Smooth muscle cell of the umbilical artery (primary cell): ENCODE data around the gene SRSF2. TPM values are rescaled to one million over a fixed set of nuclear protein-coding genes. Genes with fewer than 3 reads are reported as not detected.

Experiments
- total RNA-seq: library from RNA; depleted of rRNA; stranded (reverse); fragments of >200 nt; gene quantifications from 2 replicates; pipeline ENCODE4 v1.2.3, GENCODE V29; 2014

Gene SRSF2, protein sequence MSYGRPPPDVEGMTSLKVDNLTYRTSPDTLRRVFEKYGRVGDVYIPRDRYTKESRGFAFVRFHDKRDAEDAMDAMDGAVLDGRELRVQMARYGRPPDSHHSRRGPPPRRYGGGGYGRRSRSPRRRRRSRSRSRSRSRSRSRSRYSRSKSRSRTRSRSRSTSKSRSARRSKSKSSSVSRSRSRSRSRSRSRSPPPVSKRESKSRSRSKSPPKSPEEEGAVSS
- total RNA-seq, result 75.4 and 207 TPM in 2 replicates

GRCh38 chr17:76737082-76737675 is at the start of gene SRSF2:
SRSF2 (minus strand) TSS chr17:76737331; CDS start chr17:76737160, 171 bp downstream.

DNA sequence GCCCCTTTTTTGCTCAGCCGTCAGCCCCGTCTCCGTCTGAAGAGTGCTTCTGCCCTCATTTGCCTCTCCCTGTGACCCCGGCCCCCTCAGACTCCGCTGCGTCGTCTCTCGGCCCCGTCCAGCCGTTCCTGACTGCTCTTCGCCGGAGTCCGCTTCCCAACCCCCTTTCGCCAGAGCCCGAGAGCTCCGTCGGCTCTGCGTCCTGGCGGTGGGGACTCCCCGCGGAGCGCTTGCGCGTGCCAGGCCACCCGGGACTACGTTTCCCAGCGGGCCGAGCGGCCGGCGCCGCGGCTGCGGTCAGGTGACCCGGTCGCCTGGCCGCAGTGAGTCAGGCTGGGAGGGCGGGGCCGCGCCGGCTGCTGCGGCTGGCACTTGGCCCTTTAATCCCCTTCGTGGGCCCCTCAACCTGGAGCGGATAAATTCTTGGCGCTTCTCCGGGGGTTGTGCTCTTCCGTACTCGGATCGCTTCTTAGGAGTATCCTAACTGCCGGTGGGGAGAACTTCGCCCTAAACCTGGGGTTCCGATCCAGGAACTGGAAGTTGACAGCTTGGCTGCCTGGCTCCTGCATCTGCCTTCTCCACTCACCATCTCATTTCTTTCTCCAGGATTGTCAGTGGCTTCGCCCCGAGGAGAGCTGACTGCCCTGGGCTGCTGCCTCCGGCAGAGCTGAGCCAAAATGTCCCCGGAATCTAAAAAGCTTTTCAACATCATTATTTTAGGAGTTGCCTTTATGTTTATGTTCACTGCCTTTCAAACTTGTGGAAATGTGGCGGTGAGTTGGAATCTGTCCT is 741 bp upstream of the SRSF2 start, which contains the start of gene MFSD11:
TSS of gene MFSD11 (plus strand) at position 444 of the 792 bp plus-strand sequence. CDS start at position 678, 234 bp downstream.

GRCh38 chr17:76726776-76727718 is 10.1 kb downstream of the SRSF2 start, which contains the start of gene METTL23:
METTL23 (plus strand) TSS chr17:76726839; CDS start chr17:76729711, 2,872 bp downstream.

GRCh38 chr17:76726231-76726775 is 10.8 kb downstream of the SRSF2 start, which contains the start of gene JMJD6:
JMJD6 (minus strand) TSS chr17:76726606; CDS start chr17:76726475, 131 bp downstream.

DNA sequence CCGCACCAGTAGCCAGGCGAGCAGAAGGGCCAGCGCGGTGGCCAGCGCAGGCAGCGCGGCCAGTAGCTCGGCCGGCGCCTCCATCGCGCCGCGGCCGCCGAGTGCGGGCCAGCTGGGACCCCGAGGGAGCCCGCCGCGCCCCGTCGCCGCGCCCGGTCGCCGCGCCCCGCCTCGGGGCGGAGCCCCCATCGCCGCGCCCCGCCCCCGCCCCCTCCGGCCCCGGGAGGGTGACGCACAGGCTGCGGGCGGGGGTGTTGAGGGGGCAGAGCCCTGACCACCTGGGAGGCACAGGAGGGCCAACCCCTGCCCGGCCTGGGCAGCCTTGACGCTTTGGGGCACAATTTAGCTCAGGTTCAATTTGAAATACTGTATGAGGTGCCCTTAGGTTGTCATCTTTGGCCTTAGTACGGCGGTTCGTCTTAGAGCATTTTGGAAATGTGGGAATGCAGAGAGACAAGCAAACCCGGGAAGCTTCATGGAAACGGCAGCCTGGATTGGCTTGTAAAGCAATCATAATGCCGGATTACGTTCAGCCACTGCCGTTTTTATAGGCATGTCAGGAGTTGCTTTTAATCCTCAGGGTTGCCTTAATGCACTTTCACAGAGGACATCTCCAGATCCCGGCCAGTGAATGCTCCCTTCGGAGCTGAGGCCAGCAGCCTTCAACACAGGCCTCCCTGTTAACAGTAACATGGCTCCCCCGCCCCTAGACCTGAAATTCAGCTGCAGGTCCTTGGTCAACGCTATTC is 26.1 kb downstream of the SRSF2 start, which contains the start of gene MXRA7:
TSS of gene MXRA7 (minus strand) at position 103 of the 749 bp plus-strand sequence. CDS start at position 84, 19 bp downstream.

Other genes starting within 250 kb of the SRSF2 start
- gene RHBDF2, start 235.9 kb downstream of the SRSF2 start, total RNA-seq, result 9.5 and 33.7 TPM in 2 replicates
- gene CYGB, start 199.6 kb downstream of the SRSF2 start, total RNA-seq, result 5.9 and 7.1 TPM in 2 replicates
- gene PRCD, start 197.3 kb downstream of the SRSF2 start, total RNA-seq, result 1.2 and 1.5 TPM in 2 replicates
- 0.55 TPM in 1 of 2 replicates, not detected in the other for gene ST6GALNAC2, start 151.5 kb downstream of the SRSF2 start, total RNA-seq
- gene ST6GALNAC1, start 93.6 kb downstream of the SRSF2 start, total RNA-seq, result not detected in 2 replicates
- 269 and 308 TPM in 2 replicates for gene MXRA7, start 26.4 kb downstream of the SRSF2 start, total RNA-seq
- 23.8 and 40.9 TPM in 2 replicates for gene JMJD6, start 10.7 kb downstream of the SRSF2 start, total RNA-seq
- 21.0 and 24.9 TPM in 2 replicates for gene METTL23, start 10.5 kb downstream of the SRSF2 start, total RNA-seq
- 25.9 and 38.9 TPM in 2 replicates for gene MFSD11, start 788 bp upstream of the SRSF2 start, total RNA-seq
- 0.89 and 1.4 TPM in 2 replicates for gene MGAT5B, start 131.1 kb upstream of the SRSF2 start, total RNA-seq